MCF 10A (cell line): ENCODE results near the gene HSD17B12. TPM values are rescaled to one million over a fixed set of nuclear protein-coding genes. Genes with fewer than 3 reads are reported as not detected.

Experiments used
- BruUV-seq: library from RNA; stranded (reverse); fragments of 400-500 nt; replicated peaks from 2 replicates; lab custom pipeline; 2021; lab: Mats Ljungman, UMichigan
- CTCF ChIA-PET: fragments of 300-600 bp; sonication (Branson Sonifier 250); formaldehyde crosslinking; extraction: SDS; loops from one replicate; lab custom pipeline; 2021; ENCODE audit warnings: antibody characterized with exemption, inconsistent platforms; lab: Yijun Ruan, JAX
- POLR2A ChIA-PET: fragments of 300-600, 350-650 bp; sonication (Branson Sonifier 250); formaldehyde crosslinking; extraction: SDS; loops from one replicate; lab custom pipeline; 2020; ENCODE audit warnings: antibody characterized with exemption, inconsistent platforms; lab: Yijun Ruan, JAX
- DNase-seq: peaks from one replicate; pipeline ENCODE4 v3.0.0-alpha.2; 2018; ENCODE audit not compliant: unreplicated experiment
- H3K27ac Mint-ChIP-seq: one replicate; pipeline ENCODE4 v1.8.0; 2022; ENCODE audit warnings: mild to moderate bottlenecking, low read depth, mixed read lengths; ENCODE audit not compliant: unreplicated experiment
- H3K27me3 Mint-ChIP-seq: one replicate; pipeline ENCODE4 v1.8.0; 2022; ENCODE audit warnings: mixed read lengths; ENCODE audit not compliant: insufficient read depth, unreplicated experiment
- H3K36me3 Mint-ChIP-seq: one replicate; pipeline ENCODE4 v1.8.0; 2022; ENCODE audit warnings: mild to moderate bottlenecking, moderate library complexity, mixed read lengths; ENCODE audit not compliant: insufficient read depth, unreplicated experiment
- H3K4me1 Mint-ChIP-seq: one replicate; pipeline ENCODE4 v1.8.0; 2022; ENCODE audit warnings: mixed read lengths; ENCODE audit not compliant: insufficient read depth, unreplicated experiment
- H3K4me3 Mint-ChIP-seq: one replicate; pipeline ENCODE4 v1.8.0; 2022; ENCODE audit warnings: mild to moderate bottlenecking, moderate library complexity, mixed read lengths; ENCODE audit not compliant: unreplicated experiment
- H3K9me3 Mint-ChIP-seq: one replicate; pipeline ENCODE4 v1.8.0; 2022; ENCODE audit warnings: mixed read lengths; ENCODE audit not compliant: unreplicated experiment
- intact Hi-C: fragments of 100-400 bp; cut with micrococcal nuclease; formaldehyde crosslinking; loops from 2 replicates; pipeline ENCODE4 v1.14.1; 2022
- total RNA-seq: library from RNA; stranded (reverse); gene quantifications from 2 replicates; pipeline ENCODE4 v1.2.3, GENCODE V29; 2022
- TF ChIP-seq, protein P1 (sequence below): fragments of 200-600 bp; IDR thresholded peaks from one replicate; pipeline ENCODE4 v1.8.0; 2022; ENCODE audit warnings: antibody characterized with exemption, mild to moderate bottlenecking; ENCODE audit not compliant: unreplicated experiment

The HSD17B12 gene
- total RNA-seq, 1 experiment from 2014 or later, result 117 TPM

GRCh38 chr11:43835104-43835503 is 154.6 kb downstream of the HSD17B12 start:
- Mint-ChIP-seq H3K27ac (no peak overlapping the region), H3K36me3 (peaks cover 26% of the 10 kb centered on the region), H3K27me3 (peaks cover 10% of the 10 kb centered on the region), H3K4me3 (no peak overlapping the region), H3K4me1 (peaks cover 13% of the 10 kb centered on the region), H3K9me3 (no peaks in the 10 kb centered on the region)
- intact Hi-C loops, result no loop called here
- BruUV-seq, result no TSS peak
- CTCF ChIA-PET, result interaction anchor here (3.3 kb wide), 1 partner anchor 16 kb away, joined by 14 read pairs; no protein-coding TSS in a partner anchor
- no peak for DNase-seq
- POLR2A ChIA-PET, result no interaction called here
- TF ChIP-seq, protein P1, sequence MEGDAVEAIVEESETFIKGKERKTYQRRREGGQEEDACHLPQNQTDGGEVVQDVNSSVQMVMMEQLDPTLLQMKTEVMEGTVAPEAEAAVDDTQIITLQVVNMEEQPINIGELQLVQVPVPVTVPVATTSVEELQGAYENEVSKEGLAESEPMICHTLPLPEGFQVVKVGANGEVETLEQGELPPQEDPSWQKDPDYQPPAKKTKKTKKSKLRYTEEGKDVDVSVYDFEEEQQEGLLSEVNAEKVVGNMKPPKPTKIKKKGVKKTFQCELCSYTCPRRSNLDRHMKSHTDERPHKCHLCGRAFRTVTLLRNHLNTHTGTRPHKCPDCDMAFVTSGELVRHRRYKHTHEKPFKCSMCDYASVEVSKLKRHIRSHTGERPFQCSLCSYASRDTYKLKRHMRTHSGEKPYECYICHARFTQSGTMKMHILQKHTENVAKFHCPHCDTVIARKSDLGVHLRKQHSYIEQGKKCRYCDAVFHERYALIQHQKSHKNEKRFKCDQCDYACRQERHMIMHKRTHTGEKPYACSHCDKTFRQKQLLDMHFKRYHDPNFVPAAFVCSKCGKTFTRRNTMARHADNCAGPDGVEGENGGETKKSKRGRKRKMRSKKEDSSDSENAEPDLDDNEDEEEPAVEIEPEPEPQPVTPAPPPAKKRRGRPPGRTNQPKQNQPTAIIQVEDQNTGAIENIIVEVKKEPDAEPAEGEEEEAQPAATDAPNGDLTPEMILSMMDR, result no peak

- H3K4me3 Mint-ChIP-seq, result no peak overlapping the region
- H3K27ac Mint-ChIP-seq, result no peak overlapping the region
- TF ChIP-seq, protein P1, result no peak
- no peaks in the 10 kb centered on the region for H3K4me1 Mint-ChIP-seq
- no TSS peak for BruUV-seq
- DNase-seq, result no peak
- H3K9me3 Mint-ChIP-seq, result no peaks in the 10 kb centered on the region
- peaks cover 10% of the 10 kb centered on the region for H3K27me3 Mint-ChIP-seq
- POLR2A ChIA-PET, result interaction anchor here (0.6 kb wide), 1 partner anchor 11 kb away, joined by 3 read pairs; no protein-coding TSS in a partner anchor
- CTCF ChIA-PET, result interaction anchor here (1.1 to 3.3 kb wide), 3 partner anchors 9 to 14 kb away, joined by 3 to 24 read pairs (median 14); no protein-coding TSS in a partner anchor
- intact Hi-C loops, result no loop called here
- peaks cover 40% of the 10 kb centered on the region for H3K36me3 Mint-ChIP-seq
These were observed 157.3 kb downstream of the HSD17B12 start for GRCh38 chr11:43837879-43838278.

- CTCF ChIA-PET, result interaction anchor here (0.6 to 4.1 kb wide), 6 partner anchors 9 to 180 kb away, joined by 3 to 34 read pairs (median 3); no protein-coding TSS in a partner anchor
- no peaks in the 10 kb centered on the region for H3K9me3 Mint-ChIP-seq
- intact Hi-C loops, result no loop called here
- H3K4me1 Mint-ChIP-seq, result no peaks in the 10 kb centered on the region
- peaks cover 34% of the 10 kb centered on the region for H3K36me3 Mint-ChIP-seq
- no peak overlapping the region for H3K27ac Mint-ChIP-seq
- TF ChIP-seq, protein P1, result no peak
- no TSS peak for BruUV-seq
- POLR2A ChIA-PET, result interaction anchor here (1.6 to 1.7 kb wide), 2 partner anchors 9 to 12 kb away, joined by 4 to 11 read pairs; no protein-coding TSS in a partner anchor
- peaks cover 8% of the 10 kb centered on the region for H3K27me3 Mint-ChIP-seq
- H3K4me3 Mint-ChIP-seq, result no peak overlapping the region
- DNase-seq, result no peak
These were observed 161.5 kb downstream of the HSD17B12 start for GRCh38 chr11:43842021-43842420.

DNA sequence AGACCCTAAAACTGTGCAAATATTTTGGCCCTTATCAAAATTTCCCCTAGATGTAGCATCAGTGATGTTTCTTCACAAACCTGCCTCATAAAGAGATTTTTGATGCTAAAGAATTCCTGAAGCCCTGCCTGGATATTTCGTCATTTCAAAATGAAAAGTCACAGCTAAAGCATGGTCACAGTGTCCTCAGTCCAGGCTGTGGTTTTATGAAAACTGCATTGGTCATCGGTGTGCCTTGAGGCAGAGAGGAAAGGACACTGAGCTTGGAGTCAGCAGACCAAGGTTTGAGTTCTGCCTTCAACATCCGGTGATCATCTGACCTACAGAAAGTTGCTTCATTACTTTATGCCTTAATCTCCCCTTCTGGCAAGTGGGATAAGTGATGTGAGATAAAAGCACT is 165.3 kb downstream of the HSD17B12 start:
- no TSS peak for BruUV-seq
- TF ChIP-seq, protein P1, result no peak
- Mint-ChIP-seq H3K4me1 (no peaks in the 10 kb centered on the region), H3K27me3 (no peaks in the 10 kb centered on the region), H3K27ac (no peak overlapping the region), H3K4me3 (no peak overlapping the region), H3K9me3 (no peaks in the 10 kb centered on the region), H3K36me3 (peaks cover 14% of the 10 kb centered on the region)
- ChIA-PET POLR2A (no interaction called here), CTCF (interaction anchor here (0.9 to 1.7 kb wide), 2 partner anchors 11 to 20 kb away, joined by 3 to 5 read pairs; no protein-coding TSS in a partner anchor)
- DNase-seq, result no peak
- intact Hi-C loops, result no loop called here
